GM12892 (cell line): Measurements from ENCODE around the gene TIPARP.

Experiments
- POLR2A ChIP-seq: IDR thresholded peaks from 2 replicates; pipeline ENCODE4 v1.6.1; 2011; ENCODE audit warnings: low read depth, low read length, control low read depth
- POLR2AphosphoS5 ChIP-seq: IDR thresholded peaks from 2 replicates; pipeline ENCODE4 v1.6.1; 2011; ENCODE audit warnings: low read depth, low read length, control low read depth
- TAF1 ChIP-seq: IDR thresholded peaks from 2 replicates; pipeline ENCODE4 v1.6.1; 2011; ENCODE audit warnings: low read depth, mild to moderate bottlenecking, control low read depth, low read length, borderline replicate concordance

- no peak for TF ChIP-seq POLR2A
- TF ChIP-seq POLR2AphosphoS5: no peak
- TF ChIP-seq TAF1: no peak
Measured at GRCh38 chr3:156731813-156732212, 57.4 kb downstream of the TIPARP start.
